HEK293T (cell line): ENCODE data around the gene OPTN.

Experiments
- CTCF ChIA-PET: fragments of 350-600 bp; formaldehyde crosslinking; extraction: SDS; loops from one replicate; lab custom pipeline; 2021; ENCODE audit warnings: antibody characterized with exemption, inconsistent platforms; lab: Yijun Ruan, JAX
- POLR2A ChIA-PET: fragments of 350-600 bp; formaldehyde crosslinking; extraction: SDS; loops from one replicate; lab custom pipeline; 2020; ENCODE audit warnings: antibody characterized with exemption, inconsistent platforms; lab: Yijun Ruan, JAX
- DNase-seq: peaks from one replicate; pipeline ENCODE4 v3.0.0; 2012; ENCODE audit warnings: mixed read lengths; ENCODE audit errors: extremely low spot score
- ARNT ChIP-seq: fragments of 450-650 bp; IDR thresholded peaks from 2 replicates; pipeline ENCODE4 v1.6.1; 2017; ENCODE audit warnings: mild to moderate bottlenecking
- BHLHE40 ChIP-seq: fragments of 450-650 bp; IDR thresholded peaks from 2 replicates; pipeline ENCODE4 v1.6.1; 2016; ENCODE audit warnings: mild to moderate bottlenecking, moderate library complexity, borderline replicate concordance
- CTBP1 ChIP-seq: fragments of 450-650 bp; IDR thresholded peaks from 2 replicates; pipeline ENCODE4 v1.6.1; 2016; ENCODE audit warnings: borderline replicate concordance
- ELF4 ChIP-seq: fragments of 450-650 bp; IDR thresholded peaks from 2 replicates; pipeline ENCODE4 v1.6.1; 2017; ENCODE audit warnings: antibody characterized with exemption
- FOXA1 ChIP-seq: fragments of 450-650 bp; IDR thresholded peaks from 2 replicates; pipeline ENCODE4 v1.6.1; 2016; ENCODE audit warnings: mild to moderate bottlenecking
- FOXK2 ChIP-seq: fragments of 450-650 bp; IDR thresholded peaks from 2 replicates; pipeline ENCODE4 v1.6.1; 2016; ENCODE audit warnings: mild to moderate bottlenecking
- FOXM1 ChIP-seq: fragments of 450-650 bp; IDR thresholded peaks from 2 replicates; pipeline ENCODE4 v1.6.1; 2017; ENCODE audit warnings: mild to moderate bottlenecking, borderline replicate concordance
- HDGF ChIP-seq: fragments of 450-650 bp; IDR thresholded peaks from 2 replicates; pipeline ENCODE4 v1.6.1; 2017; ENCODE audit warnings: antibody characterized with exemption, borderline replicate concordance
- L3MBTL2 ChIP-seq: fragments of 450-650 bp; conservative IDR thresholded peaks from 2 replicates; pipeline ENCODE4 v1.6.1; 2016; ENCODE audit warnings: mild to moderate bottlenecking
- LEF1 ChIP-seq: fragments of 450-650 bp; IDR thresholded peaks from 2 replicates; pipeline ENCODE4 v1.6.1; 2017; ENCODE audit warnings: mild to moderate bottlenecking, borderline replicate concordance
- NFRKB ChIP-seq: fragments of 450-650 bp; IDR thresholded peaks from 2 replicates; pipeline ENCODE4 v1.6.1; 2016; ENCODE audit warnings: mild to moderate bottlenecking, moderate library complexity
- PKNOX1 ChIP-seq: fragments of 450-650 bp; IDR thresholded peaks from 2 replicates; pipeline ENCODE4 v1.6.1; 2016
- SP1 ChIP-seq: fragments of 450-650 bp; IDR thresholded peaks from 2 replicates; pipeline ENCODE4 v1.6.1; 2017
- SUZ12 ChIP-seq: fragments of 450-650 bp; IDR thresholded peaks from 2 replicates; pipeline ENCODE4 v1.6.1; 2016; ENCODE audit warnings: mild to moderate bottlenecking
- TARDBP ChIP-seq: fragments of 450-650 bp; IDR thresholded peaks from 2 replicates; pipeline ENCODE4 v1.6.1; 2016
- ZNF384 ChIP-seq: fragments of 450-650 bp; IDR thresholded peaks from 2 replicates; pipeline ENCODE4 v1.6.1; 2016

OPTN gene

GRCh38 chr10:13105184-13105583 is 5.2 kb downstream of the OPTN start:
- POLR2A ChIA-PET, result no interaction called here
- CTCF ChIA-PET, result no interaction called here
- no peak for DNase-seq
- TF ChIP-seq ELF4 (no peak), ZNF384 (no peak), SUZ12 (no peak), NFRKB (no peak), FOXA1 (no peak), BHLHE40 (no peak), ARNT (no peak), PKNOX1 (no peak), CTBP1 (no peak), LEF1 (no peak)

- ChIA-PET POLR2A (no interaction called here), CTCF (no interaction called here)
- no peak for TF ChIP-seq PKNOX1
- no peak for TF ChIP-seq NFRKB
- no peak for TF ChIP-seq FOXA1
- TF ChIP-seq ELF4, result no peak
- no peak for TF ChIP-seq HDGF
- TF ChIP-seq SUZ12, result no peak
- TF ChIP-seq ARNT, result no peak
- no peak for TF ChIP-seq SP1
- no peak for TF ChIP-seq TARDBP
- TF ChIP-seq FOXK2, result no peak
- TF ChIP-seq FOXM1, result no peak
- no peak for TF ChIP-seq CTBP1
- DNase-seq, result no peak
Observed at GRCh38 chr10:13106387-13107045, 6.6 kb downstream of the OPTN start.

GRCh38 chr10:13110908-13111307 is 10.9 kb downstream of the OPTN start:
- ChIA-PET POLR2A (no interaction called here), CTCF (no interaction called here)
- TF ChIP-seq SP1 (no peak), FOXK2 (no peak), HDGF (no peak), ARNT (no peak), SUZ12 (no peak), ZNF384 (no peak)
- no peak for DNase-seq

- TF ChIP-seq ZNF384 (no peak), FOXK2 (no peak), SP1 (no peak), LEF1 (no peak), HDGF (no peak), FOXA1 (no peak), ELF4 (no peak), CTBP1 (no peak), FOXM1 (no peak), TARDBP (no peak), SUZ12 (no peak), BHLHE40 (no peak), L3MBTL2 (no peak), NFRKB (no peak), ARNT (no peak), PKNOX1 (no peak)
- DNase-seq, result no peak
- POLR2A ChIA-PET, result no interaction called here
- CTCF ChIA-PET, result interaction anchor here (0.9 kb wide), 1 partner anchor 14 kb away, joined by 3 read pairs; no protein-coding TSS in a partner anchor
Observed at GRCh38 chr10:13113544-13113943, 13.6 kb downstream of the OPTN start.

- CTCF ChIA-PET, result interaction anchor here (1.0 kb wide), 1 partner anchor 16 kb away, joined by 4 read pairs; the partner anchor contains the start of gene OPTN
Observed at GRCh38 chr10:13115832-13116803, 16.2 kb downstream of the OPTN start.

More at GRCh38 chr10:13115832-13116803, 16.2 kb downstream of the OPTN start:
- POLR2A ChIA-PET, result no interaction called here
- TF ChIP-seq BHLHE40 (no peak), ZNF384 (no peak), HDGF (no peak), NFRKB (no peak), L3MBTL2 (no peak), PKNOX1 (no peak), FOXK2 (no peak), CTBP1 (no peak), SUZ12 (no peak), FOXA1 (no peak), FOXM1 (no peak), ARNT (no peak), SP1 (no peak), TARDBP (no peak), LEF1 (no peak), ELF4 (no peak)
- DNase-seq, result no peak
